CD14-positive monocyte (primary cell): ENCODE measurements around the gene RPL37. TPM values are rescaled to one million over a fixed set of nuclear protein-coding genes. Genes with fewer than 3 reads are reported as not detected.

Experiments
- DNase-seq, 3 donors: peaks; one replicate each; pipeline ENCODE4 v3.0.0-alpha.2; 2011 to 2022
- H2AFZ ChIP-seq: 2 replicates; pipeline ENCODE4 v1.6.0; 2012; ENCODE audit warnings: mild to moderate bottlenecking, low read depth, low read length, inconsistent platforms; ENCODE audit not compliant: insufficient read depth, poor library complexity, severe bottlenecking
- H3K27ac ChIP-seq, 2 donors: 1 replicate in 1 of 2; 2 replicates in 1 of 2; pipeline ENCODE4 v1.5.1; 2012 to 2013; ENCODE audit warnings: low read length in 2 of 2, control low read depth in 1 of 2, inconsistent platforms in 1 of 2, low read depth in 1 of 2, mild to moderate bottlenecking in 1 of 2
- H3K27me3 ChIP-seq, 2 donors: one replicate each; pipeline versions ENCODE4 v1.6.0 to v1.6.1; 2011 to 2013; ENCODE audit warnings: low read length in 2 of 2; ENCODE audit not compliant: control insufficient read depth in 2 of 2, insufficient read depth in 2 of 2
- H3K36me3 ChIP-seq, 2 donors: replicated peaks in 1 of 2; 1 replicate in 1 of 2; 2 replicates in 1 of 2; pipeline versions ENCODE4 v1.5.1 to v1.6.1; 2012 to 2013; ENCODE audit warnings: low read length in 2 of 2, control low read depth in 1 of 2, inconsistent platforms in 1 of 2, mild to moderate bottlenecking in 1 of 2; ENCODE audit not compliant: insufficient read depth in 2 of 2, control insufficient read depth in 1 of 2
- H3K4me1 ChIP-seq, 2 donors: 1 replicate in 1 of 2; 2 replicates in 1 of 2; pipeline versions ENCODE4 v1.5.1 to v1.6.1; 2012 to 2013; ENCODE audit warnings: low read length in 2 of 2, control low read depth in 1 of 2, inconsistent platforms in 1 of 2, mild to moderate bottlenecking in 1 of 2, moderate library complexity in 1 of 2; ENCODE audit not compliant: insufficient read depth in 2 of 2, control insufficient read depth in 1 of 2
- H3K4me2 ChIP-seq: replicated peaks from 2 replicates; pipeline ENCODE3; 2012; ENCODE audit warnings: low read length, moderate library complexity, mild to moderate bottlenecking; ENCODE audit not compliant: poor library complexity, severe bottlenecking; ENCODE audit errors: extremely low read depth
- H3K4me3 ChIP-seq, 3 experiments: fragments of 200-600 bp in 1 of 3; sonication (generic) in 1 of 3; replicated peaks in 1 of 3; 1 replicate in 2 of 3; 2 replicates in 1 of 3; pipeline ENCODE4 v1.5.1; 2011 to 2013; ENCODE audit warnings: low read length in 3 of 3, mild to moderate bottlenecking in 3 of 3, control low read depth in 2 of 3, low read depth in 2 of 3, inconsistent platforms in 1 of 3, moderate library complexity in 1 of 3
- H3K79me2 ChIP-seq: 2 replicates; pipeline ENCODE4 v1.6.0; 2012; ENCODE audit warnings: mild to moderate bottlenecking, control low read depth, inconsistent platforms, low read length, moderate library complexity; ENCODE audit not compliant: insufficient read depth
- H3K9ac ChIP-seq: 2 replicates; pipeline ENCODE4 v1.6.0; 2017; ENCODE audit warnings: low read length, mild to moderate bottlenecking; ENCODE audit not compliant: insufficient read depth, poor library complexity, severe bottlenecking
- H3K9me3 ChIP-seq, 2 donors: replicated peaks in 1 of 2; 1 replicate in 1 of 2; 2 replicates in 1 of 2; pipeline versions ENCODE4 v1.5.1 to v1.6.1; 2012 to 2013; ENCODE audit warnings: low read length in 2 of 2, control low read depth in 1 of 2; ENCODE audit not compliant: control insufficient read depth in 1 of 2, insufficient read depth in 1 of 2
- H4K20me1 ChIP-seq: 2 replicates; pipeline ENCODE4 v1.6.0; 2012; ENCODE audit warnings: mild to moderate bottlenecking, low read length, control low read depth, moderate library complexity; ENCODE audit not compliant: insufficient read depth
- H3K27ac Mint-ChIP-seq, 7 donors: one replicate each; pipeline ENCODE4 v1.8.0; 2020; ENCODE audit warnings: mild to moderate bottlenecking in 7 of 7, mixed read lengths in 7 of 7, moderate library complexity in 6 of 7, inconsistent platforms in 2 of 7
- H3K27me3 Mint-ChIP-seq, 3 donors: one replicate each; pipeline ENCODE4 v1.8.0; 2021 to 2022; ENCODE audit warnings: low read depth in 3 of 3, mild to moderate bottlenecking in 3 of 3, mixed read lengths in 3 of 3, moderate library complexity in 3 of 3, inconsistent platforms in 1 of 3
- H3K36me3 Mint-ChIP-seq, 2 donors: one replicate each; pipeline ENCODE4 v1.8.0; 2020; ENCODE audit warnings: mixed read lengths in 2 of 2, inconsistent platforms in 1 of 2, mild to moderate bottlenecking in 1 of 2
- H3K4me1 Mint-ChIP-seq: one replicate; pipeline ENCODE4 v1.8.0; 2020; ENCODE audit warnings: mild to moderate bottlenecking, mixed read lengths
- H3K4me3 Mint-ChIP-seq, 2 donors: one replicate each; pipeline ENCODE4 v1.8.0; 2020; ENCODE audit warnings: mild to moderate bottlenecking in 2 of 2, mixed read lengths in 2 of 2, moderate library complexity in 1 of 2
- H3K9me3 Mint-ChIP-seq, 7 donors: one replicate each; pipeline ENCODE4 v1.8.0; 2020 to 2022; ENCODE audit warnings: mixed read lengths in 7 of 7, mild to moderate bottlenecking in 6 of 7, moderate library complexity in 6 of 7, inconsistent platforms in 2 of 7
- CTCF ChIP-seq: fragments of 200-600 bp; IDR thresholded peaks from one replicate; pipeline ENCODE4 v1.8.0; 2022; ENCODE audit warnings: antibody characterized with exemption, mild to moderate bottlenecking
- WGBS: methylation state at CpG from one replicate; pipeline ENCODE4 v1.1.5; 2013; ENCODE audit warnings: missing lambda C conversion rate; ENCODE audit not compliant: insufficient coverage; 5-methylcytosine and 5-hydroxymethylcytosine counted together
- intact Hi-C, 2 donors: fragments of 100-400 bp; cut with micrococcal nuclease; formaldehyde crosslinking; loops; one replicate each; pipeline versions ENCODE4 v1.15.0 to v1.15.1; 2023
- polyA plus RNA-seq, 3 donors: library from polyadenylated mRNA; depleted of rRNA in 1 of 3; unstranded in 2 of 3; stranded (reverse) in 1 of 3; fragments of 300-500 nt in 2 of 3; fragments of >200 nt in 1 of 3; fragmentation: Illumina TruSeq in 2 of 3; gene quantifications; 1 replicate in 2 of 3; 2 replicates in 1 of 3; pipeline ENCODE4 v1.2.3, GENCODE V29; 2012 to 2021

RPL37 gene
- polyA plus RNA-seq, 3 donors, result 87.9 to 813 (median 738) TPM

- no peak overlapping the region for H2AFZ ChIP-seq
- no peak overlapping the region for H3K27ac Mint-ChIP-seq
- no peak overlapping the region for H3K4me2 ChIP-seq
- no peak overlapping the region for H3K27ac ChIP-seq
- peaks cover 80% of the 10 kb centered on the region for H3K79me2 ChIP-seq
- no peaks in the 10 kb centered on the region for H3K4me1 ChIP-seq
- no peaks in the 10 kb centered on the region for H3K27me3 ChIP-seq
- no peaks in the 10 kb centered on the region for H3K9me3 ChIP-seq
- H3K4me3 Mint-ChIP-seq, result no peak overlapping the region
- H3K36me3 Mint-ChIP-seq, result peaks cover 14 to 24% of the 10 kb centered on the region in 2 donors
- peaks cover 0 to 2% (median 0%) of the 10 kb centered on the region in 3 donors for H3K27me3 Mint-ChIP-seq
- WGBS, result 100% methylated on average over 1 of the region's 5 CpGs
- no peak overlapping the region for H3K9ac ChIP-seq
- intact Hi-C loops, result no loop called here
- peaks cover 39% of the 10 kb centered on the region for H3K4me1 Mint-ChIP-seq
- no peaks in the 10 kb centered on the region for H3K9me3 Mint-ChIP-seq
- no peak for DNase-seq
- no peak overlapping the region for H3K4me3 ChIP-seq
- peaks cover 90% of the 10 kb centered on the region for H4K20me1 ChIP-seq
- TF ChIP-seq CTCF, result no peak
- peaks cover 17 to 21% of the 10 kb centered on the region in 2 donors for H3K36me3 ChIP-seq
These were observed 54.8 kb downstream of the RPL37 start for GRCh38 chr5:40780199-40780598.

- Histone ChIP-seq H3K36me3 (peaks cover 23 to 27% of the 10 kb centered on the region in 2 donors), H3K79me2 (peaks cover 74% of the 10 kb centered on the region), H3K4me3 (no peak overlapping the region), H3K4me1 (no peaks in the 10 kb centered on the region), H3K9me3 (no peaks in the 10 kb centered on the region), H3K27ac (no peak overlapping the region), H3K9ac (no peak overlapping the region), H4K20me1 (peaks cover 84% of the 10 kb centered on the region), H3K4me2 (no peak overlapping the region), H3K27me3 (no peaks in the 10 kb centered on the region), H2AFZ (no peak overlapping the region)
- Mint-ChIP-seq H3K27me3 (peaks cover 0 to 2% (median 0%) of the 10 kb centered on the region in 3 donors), H3K36me3 (peaks cover 18 to 30% of the 10 kb centered on the region in 2 donors), H3K9me3 (no peaks in the 10 kb centered on the region), H3K4me3 (no peak overlapping the region), H3K27ac (no peak overlapping the region), H3K4me1 (peaks cover 39% of the 10 kb centered on the region)
- DNase-seq, result no peak
- TF ChIP-seq CTCF, result no peak
- WGBS, result 87% methylated on average over 4 of the region's 6 CpGs
- intact Hi-C loops, result no loop called here
These were observed 55.5 kb downstream of the RPL37 start for GRCh38 chr5:40779561-40779960.
